AG09309 (cell line): ENCODE data around the gene CXCL1.

Experiments
- DNase-seq: peaks from one replicate; pipeline ENCODE4 v3.0.0-alpha.2; 2010; ENCODE audit warnings: low read depth
- H3K4me3 ChIP-seq: 2 replicates; pipeline ENCODE4 v1.5.1; 2011; ENCODE audit warnings: mild to moderate bottlenecking, low read depth, low read length, moderate library complexity; ENCODE audit not compliant: control insufficient read depth
- TF ChIP-seq, protein P1 (sequence below): IDR thresholded peaks from 2 replicates; pipeline ENCODE4 v1.5.1; 2011; ENCODE audit warnings: mild to moderate bottlenecking, low read depth, low read length, inconsistent platforms; ENCODE audit not compliant: insufficient read depth, control insufficient read depth; ENCODE audit errors: missing control alignments

The CXCL1 gene

DNA sequence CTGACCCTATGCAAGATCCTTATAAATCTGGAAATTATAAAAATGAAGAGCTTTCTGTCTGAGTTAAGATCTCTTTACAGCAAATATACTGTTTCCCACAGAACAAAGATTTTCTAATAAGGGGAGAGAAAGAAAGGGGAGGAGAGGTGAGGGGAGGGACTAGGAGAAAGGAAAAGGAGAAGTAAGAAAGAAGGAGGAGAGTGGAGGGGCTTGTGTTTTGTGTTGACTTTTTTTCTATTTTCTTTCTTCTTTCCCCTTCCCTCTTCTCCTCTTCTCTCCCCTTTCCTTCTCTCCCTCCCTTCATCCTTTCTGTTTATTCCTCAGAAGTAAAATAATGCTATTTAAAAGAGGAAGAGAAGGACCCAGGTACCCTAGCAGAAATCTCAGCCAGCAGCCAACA lies 26.5 kb upstream of the CXCL1 start:
- H3K4me3 ChIP-seq = no peak overlapping the region
- no peak for DNase-seq
- TF ChIP-seq, protein P1, sequence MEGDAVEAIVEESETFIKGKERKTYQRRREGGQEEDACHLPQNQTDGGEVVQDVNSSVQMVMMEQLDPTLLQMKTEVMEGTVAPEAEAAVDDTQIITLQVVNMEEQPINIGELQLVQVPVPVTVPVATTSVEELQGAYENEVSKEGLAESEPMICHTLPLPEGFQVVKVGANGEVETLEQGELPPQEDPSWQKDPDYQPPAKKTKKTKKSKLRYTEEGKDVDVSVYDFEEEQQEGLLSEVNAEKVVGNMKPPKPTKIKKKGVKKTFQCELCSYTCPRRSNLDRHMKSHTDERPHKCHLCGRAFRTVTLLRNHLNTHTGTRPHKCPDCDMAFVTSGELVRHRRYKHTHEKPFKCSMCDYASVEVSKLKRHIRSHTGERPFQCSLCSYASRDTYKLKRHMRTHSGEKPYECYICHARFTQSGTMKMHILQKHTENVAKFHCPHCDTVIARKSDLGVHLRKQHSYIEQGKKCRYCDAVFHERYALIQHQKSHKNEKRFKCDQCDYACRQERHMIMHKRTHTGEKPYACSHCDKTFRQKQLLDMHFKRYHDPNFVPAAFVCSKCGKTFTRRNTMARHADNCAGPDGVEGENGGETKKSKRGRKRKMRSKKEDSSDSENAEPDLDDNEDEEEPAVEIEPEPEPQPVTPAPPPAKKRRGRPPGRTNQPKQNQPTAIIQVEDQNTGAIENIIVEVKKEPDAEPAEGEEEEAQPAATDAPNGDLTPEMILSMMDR = no peak

DNA sequence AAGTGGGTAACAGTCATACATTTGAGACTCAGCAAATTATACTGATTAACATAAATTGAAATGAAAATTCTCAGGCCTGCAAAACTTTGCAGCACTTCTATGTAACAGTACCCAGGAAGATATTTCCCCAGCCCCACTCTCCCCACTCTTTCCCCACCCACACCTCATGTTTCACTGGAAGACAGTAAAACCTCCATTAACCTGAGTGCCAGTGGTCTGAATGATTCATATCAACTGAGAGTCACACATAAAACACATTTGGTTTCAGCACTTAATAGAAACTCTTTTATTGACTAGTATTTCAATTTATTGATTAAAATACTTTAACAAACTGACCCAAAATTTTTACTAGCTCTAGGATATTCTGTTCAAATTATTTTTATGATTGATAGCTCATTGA lies 25.8 kb upstream of the CXCL1 start:
- DNase-seq = no peak
- TF ChIP-seq, protein P1 = no peak
- H3K4me3 ChIP-seq = no peak overlapping the region

GRCh38 chr4:73844345-73844744 lies 24.8 kb upstream of the CXCL1 start:
- DNase-seq = peak; percentile 52
- TF ChIP-seq, protein P1 = no peak
- no peak overlapping the region for H3K4me3 ChIP-seq

DNA sequence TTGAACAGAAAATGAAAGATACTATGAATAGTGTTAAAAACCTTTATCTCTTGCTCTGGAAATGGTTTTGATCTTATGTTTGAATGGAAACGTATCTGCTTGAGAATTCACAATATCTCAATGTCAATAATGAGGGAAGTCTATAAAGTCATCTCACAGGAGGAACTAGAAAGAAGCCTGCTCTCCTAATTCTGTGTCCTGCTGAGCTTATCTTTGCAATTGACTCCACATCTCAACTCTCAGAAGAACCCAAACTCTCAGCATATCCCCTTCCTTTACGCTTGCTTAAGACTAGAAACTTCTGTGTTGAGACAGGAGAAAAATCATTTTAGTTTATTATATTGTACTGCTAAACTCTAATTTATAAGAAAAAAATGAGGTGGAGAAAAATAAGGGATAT lies 24.4 kb upstream of the CXCL1 start:
- DNase-seq = no peak
- no peak overlapping the region for H3K4me3 ChIP-seq
- TF ChIP-seq, protein P1 = no peak

DNA sequence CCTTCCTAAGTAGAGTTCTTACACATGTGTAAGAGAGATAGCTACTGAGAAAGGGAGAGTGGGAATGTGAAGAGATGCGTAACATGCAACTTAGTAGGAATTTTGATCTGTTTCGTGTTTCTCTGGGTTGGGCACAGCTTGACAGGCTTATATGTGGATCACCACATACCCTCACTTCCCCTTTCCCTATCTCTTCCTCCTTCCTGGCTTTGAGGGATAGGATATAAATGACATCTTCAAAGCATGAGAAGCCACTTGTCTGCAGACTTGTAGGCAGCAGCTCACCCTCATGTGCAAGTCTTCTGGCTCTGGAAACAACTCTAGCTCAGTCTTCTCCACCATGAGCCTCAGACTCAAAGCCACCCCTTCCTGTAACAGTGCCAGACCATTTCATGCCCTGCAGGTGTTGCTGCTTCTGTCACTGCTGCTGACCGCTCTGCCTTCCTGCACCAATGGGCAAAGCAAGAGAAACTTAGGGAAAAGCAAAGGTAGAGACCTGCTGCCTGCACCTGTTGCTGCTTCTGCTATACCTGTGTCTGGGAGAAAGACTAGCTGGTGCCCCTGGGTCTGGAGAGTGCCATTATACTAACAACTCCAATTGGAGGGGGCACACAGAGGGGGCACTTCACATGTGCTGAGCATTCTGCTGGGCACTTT lies 21.5 kb upstream of the CXCL1 start:
- DNase-seq = no peak
- H3K4me3 ChIP-seq = no peak overlapping the region
- TF ChIP-seq, protein P1 = no peak

DNA sequence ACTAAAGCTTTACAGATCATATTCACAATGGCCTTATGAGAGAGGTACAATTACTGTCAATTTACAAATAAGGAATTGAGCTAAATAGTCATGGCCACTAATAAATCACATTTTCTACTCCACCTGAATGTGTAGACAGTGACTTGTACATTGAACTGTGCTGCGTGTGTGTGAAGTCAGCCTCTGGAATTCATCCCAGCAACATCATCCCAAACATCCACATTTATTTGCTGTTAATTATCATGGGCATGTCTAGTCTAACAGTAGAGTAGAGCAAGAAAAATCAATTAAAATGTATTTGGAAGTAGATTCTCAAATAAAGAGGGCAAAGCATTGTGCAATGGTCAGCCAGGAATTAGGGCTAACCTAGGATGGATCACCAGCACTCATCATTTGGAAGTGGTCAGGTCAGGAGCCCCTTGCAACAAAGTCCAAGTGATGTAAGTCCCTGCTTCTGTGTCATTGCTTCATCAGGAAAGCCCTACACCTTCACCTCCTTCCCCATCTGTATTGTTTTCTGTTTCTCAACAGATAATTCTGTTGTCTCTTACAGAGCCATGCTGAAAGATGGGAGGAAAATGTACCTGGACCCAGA lies 20.9 kb upstream of the CXCL1 start:
- TF ChIP-seq, protein P1 = no peak
- no peak overlapping the region for H3K4me3 ChIP-seq
- no peak for DNase-seq
